Kasumi-1 (cell line): ENCODE results near the gene SPRTN.
A peak's percentile ranks its signal among the peaks of the same experiment; 100 is the strongest.

ENCODE experiments used
- DNase-seq, 2 experiments: peaks; one replicate each; lab custom pipeline; 2025; lab: John Stamatoyannopoulos, UW

The SPRTN gene

GRCh38 chr1:231338270-231339128 is at the start of gene SPRTN:
SPRTN (plus strand) TSS chr1:231338293; CDS start chr1:231338384, 91 bp downstream.
- DNase-seq = peak; percentile 29 to 31

- DNase-seq = no peak
Measured at GRCh38 chr1:231295938-231296337, 42.2 kb upstream of the SPRTN start.

- no peak for DNase-seq
Measured at GRCh38 chr1:231301990-231302389, 36.1 kb upstream of the SPRTN start.

GRCh38 chr1:231310391-231310934 is 27.6 kb upstream of the SPRTN start:
- no peak for DNase-seq

GRCh38 chr1:231311720-231312431 is 26.2 kb upstream of the SPRTN start:
- no peak for DNase-seq

GRCh38 chr1:231312432-231312788 is 25.7 kb upstream of the SPRTN start:
- DNase-seq = no peak

GRCh38 chr1:231313661-231314060 is 24.4 kb upstream of the SPRTN start:
- no peak for DNase-seq

GRCh38 chr1:231315887-231316286 is 22.2 kb upstream of the SPRTN start:
- peak; percentile 61 to 69 for DNase-seq

GRCh38 chr1:231317306-231318014 is 20.6 kb upstream of the SPRTN start:
- no peak for DNase-seq

- no peak for DNase-seq
Measured at GRCh38 chr1:231318015-231318355, 20.1 kb upstream of the SPRTN start.

- DNase-seq = no peak
Measured at GRCh38 chr1:231318568-231318967, 19.5 kb upstream of the SPRTN start.

- DNase-seq = no peak
Measured at GRCh38 chr1:231319080-231319479, 19.0 kb upstream of the SPRTN start.

GRCh38 chr1:231322880-231323530 is 15.1 kb upstream of the SPRTN start:
- DNase-seq = no peak

- no peak for DNase-seq
Measured at GRCh38 chr1:231324660-231325059, 13.4 kb upstream of the SPRTN start.

- DNase-seq = no peak
Measured at GRCh38 chr1:231326248-231326647, 11.8 kb upstream of the SPRTN start.

- DNase-seq = no peak
Measured at GRCh38 chr1:231327617-231328016, 10.5 kb upstream of the SPRTN start.

- DNase-seq = no peak
Measured at GRCh38 chr1:231329483-231329882, 8.6 kb upstream of the SPRTN start.

- DNase-seq = no peak
Measured at GRCh38 chr1:231332761-231333160, 5.3 kb upstream of the SPRTN start.

GRCh38 chr1:231334079-231334666 is 3.9 kb upstream of the SPRTN start:
- no peak for DNase-seq

GRCh38 chr1:231334952-231335351 is 3.1 kb upstream of the SPRTN start:
- no peak for DNase-seq
